Jurkat, Clone E6-1 (cell line): ENCODE data around the gene EIF2D.
"Not testable (repeated sequence)": the region's sequence is repeated elsewhere in the genome, so short reads cannot be mapped to it uniquely, and the experiment has no call there.

Experiments
- DNase-seq: peaks from one replicate; pipeline ENCODE4 v3.0.0-alpha.2; 2011; ENCODE audit warnings: low read depth, low spot score
- H3K4me3 ChIP-seq: 2 replicates; pipeline ENCODE4 v1.5.1; 2011; ENCODE audit warnings: mild to moderate bottlenecking, low read length, control low read depth, moderate library complexity

EIF2D gene

GRCh38 chr1:206590025-206590758, 22.1 kb downstream of the EIF2D start:
- no peak overlapping the region for H3K4me3 ChIP-seq
- no peak for DNase-seq

- no peak overlapping the region for H3K4me3 ChIP-seq
- DNase-seq = no peak
Measured at GRCh38 chr1:206589206-206589605, 23.1 kb downstream of the EIF2D start.

GRCh38 chr1:206588492-206588891, 23.8 kb downstream of the EIF2D start:
- H3K4me3 ChIP-seq = no peak overlapping the region
- no peak for DNase-seq

- DNase-seq = no peak
- H3K4me3 ChIP-seq = no peak overlapping the region
Measured at GRCh38 chr1:206587904-206588303, 24.4 kb downstream of the EIF2D start.

GRCh38 chr1:206586501-206587445, 25.5 kb downstream of the EIF2D start:
- no peak overlapping the region for H3K4me3 ChIP-seq
- DNase-seq = no peak

GRCh38 chr1:206584683-206585082, 27.6 kb downstream of the EIF2D start:
- no peak overlapping the region for H3K4me3 ChIP-seq
- no peak for DNase-seq

GRCh38 chr1:206583707-206584648, 28.3 kb downstream of the EIF2D start:
- DNase-seq = peak; percentile 64

GRCh38 chr1:206582971-206583706, 29.1 kb downstream of the EIF2D start:
- no peak overlapping the region for H3K4me3 ChIP-seq

More at GRCh38 chr1:206583707-206584648, 28.3 kb downstream of the EIF2D start:
- H3K4me3 ChIP-seq = no peak overlapping the region

GRCh38 chr1:206582537-206582936, 29.7 kb downstream of the EIF2D start:
- no peak overlapping the region for H3K4me3 ChIP-seq
- DNase-seq = no peak

More at GRCh38 chr1:206582971-206583706, 29.1 kb downstream of the EIF2D start:
- DNase-seq = no peak

GRCh38 chr1:206581571-206581981, 30.7 kb downstream of the EIF2D start:
- H3K4me3 ChIP-seq = no peak overlapping the region
- DNase-seq = no peak

GRCh38 chr1:206581114-206581497, 31.2 kb downstream of the EIF2D start:
- H3K4me3 ChIP-seq, DNase-seq: not testable (repeated sequence)

- no peak overlapping the region for H3K4me3 ChIP-seq
Measured at GRCh38 chr1:206580438-206581113, 31.7 kb downstream of the EIF2D start.

GRCh38 chr1:206579747-206580437, 32.4 kb downstream of the EIF2D start:
- peak; percentile 90 for DNase-seq
- peak overlapping the region; percentile 7 for H3K4me3 ChIP-seq

More at GRCh38 chr1:206580438-206581113, 31.7 kb downstream of the EIF2D start:
- DNase-seq = no peak

GRCh38 chr1:206578978-206579374, 33.3 kb downstream of the EIF2D start:
- H3K4me3 ChIP-seq = no peak overlapping the region
- DNase-seq = no peak

GRCh38 chr1:206578068-206578977, 33.9 kb downstream of the EIF2D start:
- no peak overlapping the region for H3K4me3 ChIP-seq
- DNase-seq = no peak

GRCh38 chr1:206577626-206578025, 34.6 kb downstream of the EIF2D start:
- DNase-seq = no peak
- no peak overlapping the region for H3K4me3 ChIP-seq
